Activated T-helper 1 cell treated with Interleukin-2 at 50 U/mL for 16 hours (primary cell): ENCODE measurements around the gene DPY19L3.

Source experiments
- DNase-seq: peaks from one replicate; pipeline ENCODE4 v3.0.0-alpha.2; 2020; ENCODE audit warnings: low read depth

The DPY19L3 gene

GRCh38 chr19:32519023-32519422 lies 113.5 kb downstream of the DPY19L3 start:
- no peak for DNase-seq

GRCh38 chr19:32522967-32523366 lies 117.4 kb downstream of the DPY19L3 start:
- no peak for DNase-seq

- no peak for DNase-seq
Observed at GRCh38 chr19:32526895-32527294, 121.3 kb downstream of the DPY19L3 start.

- DNase-seq = no peak
Observed at GRCh38 chr19:32530773-32531172, 125.2 kb downstream of the DPY19L3 start.

GRCh38 chr19:32532233-32532632 lies 126.7 kb downstream of the DPY19L3 start:
- no peak for DNase-seq
